HCT116 (cell line): ENCODE data around the gene NUDT9. TPM values are rescaled to one million over a fixed set of nuclear protein-coding genes. Genes with fewer than 3 reads are reported as not detected.

Experiments
- ATAC-seq: fragments of 200-7000 bp; cut with Tn5 transposase; 2 replicates; pipeline ENCODE4 v1.9.1; 2020; ENCODE audit warnings: mild to moderate bottlenecking, moderate library complexity
- BruUV-seq: library from RNA; stranded (reverse); fragments of 400-500 nt; replicated peaks from 2 replicates; lab custom pipeline; 2021; lab: Mats Ljungman, UMichigan
- CTCF ChIA-PET: fragments of 300-600 bp; sonication (Branson Sonifier 250); formaldehyde crosslinking; loops from one replicate; lab custom pipeline; 2021; ENCODE audit warnings: antibody characterized with exemption; lab: Charles Lee
- POLR2A ChIA-PET: fragments of 300-600, 350-600 bp; sonication (Branson Sonifier 250); formaldehyde crosslinking; loops from one replicate; lab custom pipeline; 2021; ENCODE audit warnings: antibody characterized with exemption; lab: Charles Lee
- RAD21 ChIA-PET, 2 experiments: fragments of 300-600 bp; sonication (Branson Sonifier 250); formaldehyde crosslinking; loops; one replicate each; lab custom pipeline; 2023; ENCODE audit warnings: low total read pairs in 2 of 2; ENCODE audit not compliant: uncharacterized antibody in 2 of 2, unreplicated experiment in 2 of 2, low non-redundant PET in 1 of 2; lab: Charles Lee
- DNase-seq: peaks from one replicate; pipeline ENCODE4 v3.0.0-alpha.2; 2010; ENCODE audit warnings: low read depth, low spot score
- H2AFZ ChIP-seq: fragments of 200-600 bp; shearing (Covaris generic), sonication (generic); 2 replicates; pipeline ENCODE4 v1.6.1; 2017; ENCODE audit warnings: low read depth, mixed run types, mixed read lengths, antibody characterized with exemption, low read length; ENCODE audit not compliant: poor library complexity, severe bottlenecking
- H3K27ac ChIP-seq: 2 replicates; pipeline ENCODE4 v1.5.1; 2012; ENCODE audit warnings: low read depth, low read length
- H3K27me3 ChIP-seq: fragments of 200-600 bp; sonication (generic); 2 replicates; pipeline ENCODE4 v1.6.1; 2016; ENCODE audit warnings: mixed run types, low read length, mixed read lengths; ENCODE audit not compliant: insufficient read depth
- H3K36me3 ChIP-seq, 2 experiments: fragments of 200-500 bp in 1 of 2; fragments of 200-600 bp in 1 of 2; sonication (Bioruptor generic) in 1 of 2; sonication (generic) in 1 of 2; 2 replicates each; pipeline versions ENCODE4 v1.5.1 to v1.6.1; 2014 to 2016; ENCODE audit warnings: low read length in 2 of 2, inconsistent platforms in 1 of 2, mixed read lengths in 1 of 2, mixed run types in 1 of 2; ENCODE audit not compliant: insufficient read depth in 2 of 2, control insufficient read depth in 1 of 2
- H3K4me1 ChIP-seq, 2 experiments: fragments of 200-600 bp in 1 of 2; sonication (generic) in 1 of 2; 2 replicates each; pipeline versions ENCODE4 v1.5.1 to v1.6.1; 2012 to 2017; ENCODE audit warnings: low read length in 2 of 2, inconsistent platforms in 1 of 2, mild to moderate bottlenecking in 1 of 2, mixed read lengths in 1 of 2, mixed run types in 1 of 2, moderate library complexity in 1 of 2; ENCODE audit not compliant: insufficient read depth in 2 of 2, control insufficient read depth in 1 of 2
- H3K4me2 ChIP-seq: fragments of 200-600 bp; sonication (generic); 2 replicates; pipeline ENCODE4 v1.6.1; 2017; ENCODE audit warnings: mixed run types, low read length, mixed read lengths
- H3K4me3 ChIP-seq, 2 experiments: fragments of 200-600 bp in 1 of 2; sonication (generic) in 1 of 2; replicated peaks in 1 of 2; 2 replicates each; pipeline ENCODE4 v1.5.1; 2011 to 2016; ENCODE audit warnings: low read length in 2 of 2, control low read depth in 1 of 2, low read depth in 1 of 2, mild to moderate bottlenecking in 1 of 2, mixed read lengths in 1 of 2, mixed run types in 1 of 2
- H3K79me2 ChIP-seq: fragments of 200-600 bp; sonication (generic); 2 replicates; pipeline ENCODE4 v1.6.1; 2017; ENCODE audit warnings: mild to moderate bottlenecking, mixed run types, low read length, moderate library complexity, mixed read lengths; ENCODE audit not compliant: insufficient read depth
- H3K9ac ChIP-seq: fragments of 200-600 bp; sonication (generic); 2 replicates; pipeline ENCODE4 v1.6.1; 2016; ENCODE audit warnings: low read length, mixed read lengths
- H3K9me2 ChIP-seq: fragments of 200-600 bp; sonication (generic), shearing (Covaris generic); 2 replicates; pipeline ENCODE4 v1.6.1; 2017; ENCODE audit warnings: mixed run types, mild to moderate bottlenecking, moderate library complexity; ENCODE audit not compliant: insufficient read depth
- H3K9me3 ChIP-seq, 2 experiments: fragments of 200-500 bp in 1 of 2; fragments of 200-600 bp in 1 of 2; sonication (Bioruptor generic) in 1 of 2; sonication (generic) in 1 of 2; 2 replicates each; pipeline ENCODE4 v1.6.1; 2014 to 2017; ENCODE audit warnings: low read length in 2 of 2, mixed read lengths in 2 of 2, inconsistent platforms in 1 of 2, low read depth in 1 of 2, mild to moderate bottlenecking in 1 of 2, mixed run types in 1 of 2, moderate library complexity in 1 of 2; ENCODE audit not compliant: control insufficient read depth in 1 of 2, insufficient read depth in 1 of 2
- H4K20me1 ChIP-seq: fragments of 200-600 bp; sonication (generic), shearing (Covaris generic); 2 replicates; pipeline ENCODE4 v1.6.1; 2017; ENCODE audit warnings: mixed run types, mild to moderate bottlenecking, moderate library complexity; ENCODE audit not compliant: insufficient read depth
- CBX3 ChIP-seq: IDR thresholded peaks from 2 replicates; pipeline ENCODE4 v1.6.1; 2012; ENCODE audit warnings: low read depth
- JUND ChIP-seq: IDR thresholded peaks from 2 replicates; pipeline ENCODE4 v1.6.1; 2012
- intact Hi-C: fragments of 100-400 bp; cut with micrococcal nuclease; formaldehyde crosslinking; loops from 2 replicates; pipeline ENCODE4 v1.10.0; 2022
- total RNA-seq: library from RNA; stranded (reverse); gene quantifications from one replicate; pipeline ENCODE4 v1.2.1, GENCODE V29; 2021; ENCODE audit not compliant: unreplicated experiment

Gene NUDT9
- total RNA-seq, 1 experiment from 2014 or later = 13.5 TPM

- no peaks in the 10 kb centered on the region for H3K9me3 ChIP-seq
- ChIA-PET RAD21 (no interaction called here), POLR2A (no interaction called here), CTCF (no interaction called here)
- no peak overlapping the region for H3K4me3 ChIP-seq
- no peaks in the 10 kb centered on the region for H4K20me1 ChIP-seq
- H3K27ac ChIP-seq = no peak overlapping the region
- no peak for DNase-seq
- BruUV-seq = no TSS peak
- no peaks in the 10 kb centered on the region for H3K79me2 ChIP-seq
- no peak for ATAC-seq
- no peaks in the 10 kb centered on the region for H3K9me2 ChIP-seq
- H3K4me1 ChIP-seq = peaks cover 11 to 12% of the 10 kb centered on the region in 2 experiments
- no peak overlapping the region for H3K4me2 ChIP-seq
- TF ChIP-seq JUND (no peak), CBX3 (no peak)
- no peak overlapping the region for H3K9ac ChIP-seq
- intact Hi-C loops = no loop called here
- no peak overlapping the region for H2AFZ ChIP-seq
- H3K27me3 ChIP-seq = no peaks in the 10 kb centered on the region
- H3K36me3 ChIP-seq = no peaks in the 10 kb centered on the region
Measured at GRCh38 chr4:87506974-87507701, 84.8 kb downstream of the NUDT9 start.

Other genes with a start within 250 kb of the NUDT9 start
- gene KLHL8, start 202.0 kb upstream of the NUDT9 start, total RNA-seq = 24.2 TPM
- gene HSD17B13, start 99.7 kb upstream of the NUDT9 start, total RNA-seq = 0.81 TPM
- 47.4 TPM for gene HSD17B11, start 31.4 kb upstream of the NUDT9 start, total RNA-seq
- 0.96 TPM for gene SPARCL1, start 106.8 kb downstream of the NUDT9 start, total RNA-seq
- not detected for gene DSPP, start 186.0 kb downstream of the NUDT9 start, total RNA-seq
- not detected for gene DMP1, start 227.7 kb downstream of the NUDT9 start, total RNA-seq